LNCaP clone FGC (cell line): ENCODE results near the gene ARHGEF12.

Source experiments
- DNase-seq: peaks from one replicate; pipeline ENCODE4 v3.0.0-alpha.2; 2011; ENCODE audit warnings: low read depth
- H3K4me3 ChIP-seq: 2 replicates; pipeline ENCODE4 v1.5.1; 2011; ENCODE audit warnings: mild to moderate bottlenecking, low read depth, low read length, control low read depth
- TF ChIP-seq, protein P1 (sequence below): IDR thresholded peaks from 2 replicates; pipeline ENCODE4 v1.5.1; 2012; ENCODE audit warnings: mild to moderate bottlenecking; ENCODE audit not compliant: control insufficient read depth, insufficient read depth; ENCODE audit errors: extremely low read depth

Gene ARHGEF12

DNA sequence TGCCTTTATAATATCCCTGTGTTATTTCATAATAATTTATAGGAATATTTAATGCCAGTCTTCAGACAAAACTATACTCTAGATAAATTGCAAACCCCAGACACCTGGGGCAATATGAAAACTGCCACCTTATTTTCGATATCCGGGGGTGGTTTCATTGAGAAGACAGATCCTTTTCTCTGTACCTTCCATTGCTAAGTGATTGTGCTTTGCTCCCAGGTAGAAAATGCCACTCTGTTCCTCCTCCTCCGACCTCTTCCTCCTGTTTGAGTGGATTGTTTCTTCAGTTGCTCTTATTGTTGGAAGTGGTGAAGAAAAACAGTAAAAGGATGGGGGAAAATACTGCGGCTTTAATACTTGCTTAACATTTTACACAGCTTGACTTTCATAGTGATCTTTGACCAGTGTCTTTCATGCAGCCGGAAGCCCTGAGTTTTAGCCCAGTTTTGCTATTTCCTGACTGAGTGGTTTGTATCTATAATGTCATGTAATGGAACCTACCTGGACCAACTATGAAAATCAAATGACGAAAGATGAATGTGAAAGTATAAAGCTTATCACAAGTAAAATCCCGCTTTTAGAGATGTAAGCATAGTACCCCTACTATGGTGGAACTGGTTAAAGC lies 169.7 kb downstream of the ARHGEF12 start:
- DNase-seq = no peak
- no peak overlapping the region for H3K4me3 ChIP-seq
- TF ChIP-seq, protein P1, sequence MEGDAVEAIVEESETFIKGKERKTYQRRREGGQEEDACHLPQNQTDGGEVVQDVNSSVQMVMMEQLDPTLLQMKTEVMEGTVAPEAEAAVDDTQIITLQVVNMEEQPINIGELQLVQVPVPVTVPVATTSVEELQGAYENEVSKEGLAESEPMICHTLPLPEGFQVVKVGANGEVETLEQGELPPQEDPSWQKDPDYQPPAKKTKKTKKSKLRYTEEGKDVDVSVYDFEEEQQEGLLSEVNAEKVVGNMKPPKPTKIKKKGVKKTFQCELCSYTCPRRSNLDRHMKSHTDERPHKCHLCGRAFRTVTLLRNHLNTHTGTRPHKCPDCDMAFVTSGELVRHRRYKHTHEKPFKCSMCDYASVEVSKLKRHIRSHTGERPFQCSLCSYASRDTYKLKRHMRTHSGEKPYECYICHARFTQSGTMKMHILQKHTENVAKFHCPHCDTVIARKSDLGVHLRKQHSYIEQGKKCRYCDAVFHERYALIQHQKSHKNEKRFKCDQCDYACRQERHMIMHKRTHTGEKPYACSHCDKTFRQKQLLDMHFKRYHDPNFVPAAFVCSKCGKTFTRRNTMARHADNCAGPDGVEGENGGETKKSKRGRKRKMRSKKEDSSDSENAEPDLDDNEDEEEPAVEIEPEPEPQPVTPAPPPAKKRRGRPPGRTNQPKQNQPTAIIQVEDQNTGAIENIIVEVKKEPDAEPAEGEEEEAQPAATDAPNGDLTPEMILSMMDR = no peak

DNA sequence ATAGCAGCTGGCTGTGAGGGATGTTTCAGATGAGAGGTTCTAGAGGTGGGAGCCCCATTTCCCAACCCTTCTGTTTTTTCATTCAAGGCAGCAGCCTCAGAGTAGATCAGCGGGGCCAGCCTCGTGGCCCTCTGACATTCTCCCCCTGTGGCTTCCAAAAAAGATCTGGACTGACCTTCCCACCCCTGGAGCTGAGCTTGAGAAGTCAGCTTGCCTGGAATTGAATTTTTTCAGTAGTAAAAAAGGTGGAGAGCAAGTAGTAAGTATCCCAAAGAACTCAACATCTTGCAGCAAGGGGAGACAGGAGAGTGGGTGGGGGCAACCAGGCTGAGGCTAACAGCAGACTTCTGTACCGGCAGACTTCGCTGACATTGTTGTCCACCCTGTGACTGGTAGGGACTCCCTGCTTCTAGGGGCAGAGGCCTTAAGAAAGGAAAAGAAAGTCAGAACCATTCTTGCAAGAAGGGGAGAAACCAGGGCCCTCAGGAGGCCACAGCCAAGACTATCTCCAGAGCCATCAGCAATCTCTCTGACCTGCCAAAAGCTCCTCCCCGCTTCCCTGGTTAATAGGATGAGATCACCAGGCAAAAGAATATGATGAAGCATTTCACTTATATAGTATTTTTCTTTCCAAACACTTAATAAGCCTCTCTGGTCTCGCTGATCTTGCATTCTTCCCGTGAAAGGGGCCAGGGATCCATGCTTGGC lies 173.3 kb downstream of the ARHGEF12 start:
- H3K4me3 ChIP-seq = no peak overlapping the region
- DNase-seq = no peak
- TF ChIP-seq, protein P1 = no peak

DNA sequence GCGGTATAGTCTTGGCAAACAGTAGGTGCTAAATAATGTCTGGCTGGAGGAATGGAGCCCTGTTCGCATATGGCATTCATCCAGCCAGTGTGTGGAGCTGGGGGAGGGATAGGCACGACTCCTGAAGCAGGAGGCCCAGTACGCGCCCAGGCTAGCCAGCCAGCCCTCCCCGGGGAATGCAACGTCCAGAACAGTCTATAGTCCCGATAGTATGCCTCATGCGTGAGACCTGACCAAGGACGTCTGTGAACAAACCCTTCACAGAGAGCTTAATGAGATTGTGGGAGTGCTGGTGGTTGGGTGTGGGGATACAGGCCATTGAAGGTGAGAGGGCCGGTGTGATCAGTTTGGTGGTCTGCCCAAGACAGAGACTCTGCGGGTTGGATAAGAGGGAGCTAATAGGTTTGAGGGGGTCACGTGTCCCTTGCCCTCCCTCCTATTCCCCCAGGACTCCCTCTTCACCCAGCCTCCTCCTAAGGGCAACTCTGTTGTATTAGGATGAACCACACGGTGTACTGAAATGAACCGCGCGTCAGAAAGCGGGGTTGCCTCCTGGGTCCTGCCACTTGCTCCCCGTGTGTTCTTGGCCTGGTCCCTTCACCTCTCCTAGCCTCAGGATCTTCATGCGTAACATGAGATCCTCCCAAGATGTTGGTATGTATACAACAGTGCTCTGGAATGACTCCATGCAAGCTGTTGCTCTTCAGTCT lies 174.3 kb downstream of the ARHGEF12 start:
- DNase-seq = no peak
- no peak overlapping the region for H3K4me3 ChIP-seq
- TF ChIP-seq, protein P1 = no peak

DNA sequence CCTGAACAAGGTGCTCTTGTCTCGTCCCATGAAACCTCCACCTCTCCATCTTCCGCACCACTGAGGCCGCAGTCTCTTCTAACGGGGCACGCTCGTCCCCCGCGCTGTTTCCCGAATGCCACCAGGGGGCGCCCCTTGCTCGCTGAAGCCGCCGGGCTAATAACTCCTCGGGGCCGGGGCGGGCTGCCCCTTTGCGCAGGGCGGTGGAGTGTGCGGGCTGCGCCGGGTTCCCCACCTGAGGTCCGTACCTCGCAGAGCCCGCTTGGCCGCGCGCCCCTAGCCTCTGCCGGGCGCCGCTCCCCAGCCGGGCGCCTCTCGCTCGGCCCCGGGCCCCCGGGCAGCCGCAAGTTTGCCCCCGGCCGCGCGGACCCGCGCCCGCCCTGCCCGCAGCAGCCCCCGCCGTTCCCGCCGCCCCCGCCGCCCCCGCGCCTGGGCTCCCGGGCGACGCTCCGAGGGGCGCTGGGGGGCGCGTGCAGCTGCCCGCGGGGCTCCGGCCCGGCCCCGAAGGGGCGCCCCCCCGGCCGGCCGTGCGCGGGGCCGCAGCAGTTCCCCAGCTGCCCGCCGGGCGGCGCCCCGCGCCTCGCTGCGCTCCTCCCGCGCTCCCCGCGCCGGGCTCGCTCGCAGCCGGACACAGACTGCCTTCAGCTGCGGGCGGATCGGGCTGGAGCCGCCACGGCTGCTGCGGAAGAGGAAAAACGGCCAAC lies 175.1 kb downstream of the ARHGEF12 start, which contains the start of gene GRIK4:
Gene GRIK4 (plus strand): TSS at position 633 of the 704 bp plus-strand sequence. CDS start 148,571 bp downstream, outside the sequence.
- peak within 1 kb of the TSS; percentile 23; the same call in 1 of the 2 replicates for H3K4me3 ChIP-seq
- TF ChIP-seq, protein P1 = peak; percentile 97
- DNase-seq = no peak

DNA sequence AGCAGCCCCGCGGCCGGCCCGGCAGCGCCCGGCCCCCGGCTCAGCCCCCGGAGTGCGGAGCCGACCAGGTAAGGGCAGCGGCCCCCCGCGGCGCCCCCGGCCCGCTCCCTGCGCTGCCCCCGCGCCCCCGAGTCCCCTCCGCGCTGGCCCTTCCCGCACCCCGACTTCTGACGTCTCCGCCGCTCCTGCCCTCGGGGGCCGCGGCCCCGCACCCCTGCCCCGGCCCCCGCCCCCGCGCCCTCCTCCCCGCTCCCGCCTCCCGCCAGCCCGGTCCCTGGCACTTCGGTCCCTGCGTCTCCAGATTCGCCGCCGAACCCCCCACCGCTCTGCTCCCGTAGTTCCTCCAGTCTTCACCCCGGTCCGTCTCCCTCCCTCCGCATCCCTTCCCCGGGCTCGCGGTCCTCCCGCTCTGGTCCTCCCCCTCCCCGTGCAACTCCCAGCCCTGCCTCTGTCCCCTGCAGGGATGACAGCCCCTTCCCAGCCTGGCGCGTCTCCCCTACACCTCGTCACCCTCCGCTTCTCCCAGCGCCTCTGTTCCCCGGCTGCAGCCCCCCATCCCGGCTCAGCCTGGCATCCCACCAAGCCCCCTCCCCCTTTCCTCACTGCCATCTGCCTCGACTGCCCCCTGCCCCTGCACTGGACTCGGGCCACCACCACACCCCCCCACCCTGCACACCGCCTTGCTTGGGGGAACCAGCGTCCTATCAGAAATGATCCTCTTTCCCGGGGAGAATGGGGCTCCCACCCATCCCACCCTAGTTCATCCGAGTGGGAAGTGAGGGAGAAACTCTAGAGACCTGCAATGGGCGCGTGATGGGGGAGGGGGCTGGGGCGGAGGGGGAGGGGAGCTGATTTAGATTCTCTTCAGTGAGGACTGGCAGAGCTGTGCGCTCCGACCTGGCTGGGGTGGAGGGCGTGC lies 175.9 kb downstream of the ARHGEF12 start:
- H3K4me3 ChIP-seq = no peak overlapping the region

More for the DNA sequence above, 175.9 kb downstream of the ARHGEF12 start:
- TF ChIP-seq, protein P1 = no peak
- no peak for DNase-seq
